Measurements from ENCODE around the gene ASB13.

Gene ASB13

GRCh38 chr10:5684971-5685763 is 18.8 kb upstream of the ASB13 start:
- TF ChIP-seq, protein P1, sequence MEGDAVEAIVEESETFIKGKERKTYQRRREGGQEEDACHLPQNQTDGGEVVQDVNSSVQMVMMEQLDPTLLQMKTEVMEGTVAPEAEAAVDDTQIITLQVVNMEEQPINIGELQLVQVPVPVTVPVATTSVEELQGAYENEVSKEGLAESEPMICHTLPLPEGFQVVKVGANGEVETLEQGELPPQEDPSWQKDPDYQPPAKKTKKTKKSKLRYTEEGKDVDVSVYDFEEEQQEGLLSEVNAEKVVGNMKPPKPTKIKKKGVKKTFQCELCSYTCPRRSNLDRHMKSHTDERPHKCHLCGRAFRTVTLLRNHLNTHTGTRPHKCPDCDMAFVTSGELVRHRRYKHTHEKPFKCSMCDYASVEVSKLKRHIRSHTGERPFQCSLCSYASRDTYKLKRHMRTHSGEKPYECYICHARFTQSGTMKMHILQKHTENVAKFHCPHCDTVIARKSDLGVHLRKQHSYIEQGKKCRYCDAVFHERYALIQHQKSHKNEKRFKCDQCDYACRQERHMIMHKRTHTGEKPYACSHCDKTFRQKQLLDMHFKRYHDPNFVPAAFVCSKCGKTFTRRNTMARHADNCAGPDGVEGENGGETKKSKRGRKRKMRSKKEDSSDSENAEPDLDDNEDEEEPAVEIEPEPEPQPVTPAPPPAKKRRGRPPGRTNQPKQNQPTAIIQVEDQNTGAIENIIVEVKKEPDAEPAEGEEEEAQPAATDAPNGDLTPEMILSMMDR (IDR thresholded peaks at IDR 0.05; ENCODE audit: low read depth, low read length), result peak; percentile 69
- DNase-seq (ENCODE audit: low read depth, low spot score), result peak; percentile 73
- peak overlapping the region; percentile 72 for H3K4me3 ChIP-seq (ENCODE audit: low read depth, low read length)
- in situ Hi-C loops (cut with HindIII; ENCODE audit: low sequenced_read_pairs), result no loop called here

- in situ Hi-C loops (cut with HindIII; ENCODE audit: low sequenced_read_pairs), result no loop called here
- DNase-seq (ENCODE audit: low read depth, low spot score), result peak; percentile 98
- peak within 1 kb of the TSS; percentile 72 for H3K4me3 ChIP-seq (ENCODE audit: low read depth, low read length)
- TF ChIP-seq, protein P1 (IDR thresholded peaks at IDR 0.05; ENCODE audit: low read depth, low read length), result no peak
Measured at GRCh38 chr10:5684318-5684970, 18.0 kb upstream of the ASB13 start, which contains the start of gene TASOR2. Gene TASOR2 (plus strand): TSS chr10:5684838. CDS start chr10:5720643, 35,805 bp downstream.

DNA sequence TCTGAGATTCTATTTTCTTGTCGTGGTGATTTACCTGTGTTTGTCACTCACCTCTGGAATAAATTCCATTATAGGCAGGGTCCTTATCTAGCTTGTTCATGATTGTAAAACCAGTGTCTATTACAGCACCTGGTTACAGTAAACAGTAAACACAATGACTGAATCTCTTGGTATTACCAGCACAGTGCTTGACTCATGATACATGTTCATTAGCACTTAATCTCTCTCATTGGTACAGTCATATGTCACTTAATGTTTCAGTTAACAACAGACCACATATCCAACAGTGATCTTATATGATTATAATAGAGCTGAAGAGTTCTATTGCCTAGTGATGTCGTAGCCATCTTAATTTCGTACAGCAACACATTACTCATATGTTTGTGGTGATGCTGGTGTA is 16.7 kb upstream of the ASB13 start:
- in situ Hi-C loops (cut with HindIII; ENCODE audit: low sequenced_read_pairs), result no loop called here
- TF ChIP-seq, protein P1 (IDR thresholded peaks at IDR 0.05; ENCODE audit: low read depth, low read length), result no peak
- no peak overlapping the region for H3K4me3 ChIP-seq (ENCODE audit: low read depth, low read length)
- DNase-seq (ENCODE audit: low read depth, low spot score), result no peak

DNA sequence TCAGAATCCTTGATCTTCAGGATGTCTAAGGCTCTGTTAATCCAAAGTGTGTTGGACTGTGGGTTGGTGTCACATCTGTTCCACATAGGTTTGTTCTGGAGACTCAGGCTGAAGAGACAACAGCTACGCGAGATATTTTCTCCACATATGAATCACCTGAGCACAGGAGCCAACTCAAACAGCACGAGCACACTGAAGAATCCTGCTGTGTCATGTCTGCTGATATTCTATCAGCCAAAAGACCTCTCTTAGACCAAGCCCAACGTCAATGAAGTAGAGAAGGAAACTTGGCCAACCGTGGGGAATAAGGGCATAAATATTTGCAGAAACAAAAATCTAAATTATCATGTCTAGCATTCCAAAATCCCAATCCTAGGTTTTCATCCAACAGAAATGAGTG is 15.5 kb upstream of the ASB13 start:
- TF ChIP-seq, protein P1 (IDR thresholded peaks at IDR 0.05; ENCODE audit: low read depth, low read length), result no peak
- in situ Hi-C loops (cut with HindIII; ENCODE audit: low sequenced_read_pairs), result no loop called here
- no peak overlapping the region for H3K4me3 ChIP-seq (ENCODE audit: low read depth, low read length)
- DNase-seq (ENCODE audit: low read depth, low spot score), result no peak

GRCh38 chr10:5679606-5680005 is 13.2 kb upstream of the ASB13 start:
- in situ Hi-C loops (cut with HindIII; ENCODE audit: low sequenced_read_pairs), result no loop called here
- TF ChIP-seq, protein P1 (IDR thresholded peaks at IDR 0.05; ENCODE audit: low read depth, low read length), result no peak
- no peak overlapping the region for H3K4me3 ChIP-seq (ENCODE audit: low read depth, low read length)
- DNase-seq (ENCODE audit: low read depth, low spot score), result no peak

DNA sequence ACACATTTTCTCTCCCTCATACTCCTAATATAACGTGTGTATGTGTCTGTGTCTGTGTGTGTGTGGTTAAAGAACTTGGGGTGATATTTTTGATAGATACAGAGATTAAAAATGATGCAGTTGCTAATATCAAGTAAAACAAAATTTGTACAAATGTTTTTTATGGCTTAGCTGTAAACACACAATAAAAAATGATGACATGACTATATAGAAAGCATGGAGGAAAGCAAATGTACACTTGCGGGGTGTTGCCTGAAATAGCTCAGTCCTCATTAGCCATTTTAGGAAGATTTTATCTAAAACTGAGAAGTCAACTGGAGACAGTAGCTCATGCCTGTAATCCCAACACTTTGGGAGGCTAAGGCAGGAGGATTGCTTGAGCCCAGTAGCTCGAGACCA is 12.6 kb upstream of the ASB13 start:
- in situ Hi-C loops (cut with HindIII; ENCODE audit: low sequenced_read_pairs), result no loop called here
- no peak for DNase-seq (ENCODE audit: low read depth, low spot score)
- TF ChIP-seq, protein P1 (IDR thresholded peaks at IDR 0.05; ENCODE audit: low read depth, low read length), result no peak
- H3K4me3 ChIP-seq (ENCODE audit: low read depth, low read length), result no peak overlapping the region
